CD4-positive, alpha-beta T cell (primary cell): ENCODE measurements around the gene PPM1H. TPM values are rescaled to one million over a fixed set of nuclear protein-coding genes. Genes with fewer than 3 reads are reported as not detected.

Source experiments
- ATAC-seq: fragments of 200-7000 bp; cut with Tn5 transposase; one replicate; pipeline ENCODE4 v1.10.0; 2022; ENCODE audit warnings: mild to moderate bottlenecking; ENCODE audit not compliant: poor library complexity
- CTCF ChIA-PET: fragments of 350-600 bp; sonication (Branson Sonifier 250); formaldehyde crosslinking; loops from one replicate; lab custom pipeline; 2021; ENCODE audit warnings: antibody characterized with exemption, inconsistent platforms; lab: Charles Lee
- POLR2A ChIA-PET: fragments of 350-600 bp; sonication (Branson Sonifier 250); formaldehyde crosslinking; loops from one replicate; lab custom pipeline; 2021; ENCODE audit warnings: antibody characterized with exemption, inconsistent platforms; lab: Charles Lee
- DNase-seq, 14 experiments: peaks; one replicate each; pipeline ENCODE4 v3.0.0-alpha.2; 2013 to 2020; ENCODE audit warnings: mixed read lengths in 2 of 14
- H3K27ac ChIP-seq, 2 donors: one replicate each; pipeline versions ENCODE4 v1.5.1 to v1.7.0; 2013; ENCODE audit warnings: low read length in 2 of 2, low read depth in 1 of 2, mild to moderate bottlenecking in 1 of 2
- H3K27me3 ChIP-seq, 2 experiments: 1 replicate in 1 of 2; 2 replicates in 1 of 2; pipeline versions ENCODE4 v1.6.1 to v1.7.0; 2013; ENCODE audit warnings: low read length in 2 of 2, control low read depth in 1 of 2, mild to moderate bottlenecking in 1 of 2, moderate library complexity in 1 of 2; ENCODE audit not compliant: insufficient read depth in 2 of 2, control insufficient read depth in 1 of 2
- H3K36me3 ChIP-seq: one replicate; pipeline ENCODE4 v1.6.1; 2013; ENCODE audit warnings: low read length, control low read depth; ENCODE audit not compliant: insufficient read depth
- H3K4me1 ChIP-seq: one replicate; pipeline ENCODE4 v1.6.1; 2013; ENCODE audit warnings: low read length, control low read depth; ENCODE audit not compliant: insufficient read depth
- H3K4me3 ChIP-seq: one replicate; pipeline ENCODE4 v1.5.1; 2013; ENCODE audit warnings: mild to moderate bottlenecking, low read length, moderate library complexity
- H3K9me3 ChIP-seq, 2 experiments: 1 replicate in 1 of 2; 2 replicates in 1 of 2; pipeline versions ENCODE4 v1.6.1 to v1.7.0; 2013; ENCODE audit warnings: low read length in 2 of 2, mild to moderate bottlenecking in 2 of 2, control low read depth in 1 of 2, moderate library complexity in 1 of 2; ENCODE audit not compliant: control insufficient read depth in 1 of 2, insufficient read depth in 1 of 2
- H3K27ac Mint-ChIP-seq: one replicate; pipeline ENCODE4 v1.8.0; 2020; ENCODE audit warnings: mixed read lengths
- H3K27me3 Mint-ChIP-seq: one replicate; pipeline ENCODE4 v1.8.0; 2021; ENCODE audit warnings: mixed read lengths
- H3K36me3 Mint-ChIP-seq: one replicate; pipeline ENCODE4 v1.8.0; 2021; ENCODE audit warnings: low read depth, mixed read lengths
- H3K4me1 Mint-ChIP-seq: one replicate; pipeline ENCODE4 v1.8.0; 2021; ENCODE audit warnings: low read depth, mixed read lengths
- H3K4me3 Mint-ChIP-seq: one replicate; pipeline ENCODE4 v1.8.0; 2020; ENCODE audit warnings: mild to moderate bottlenecking, mixed read lengths
- H3K9me3 Mint-ChIP-seq: one replicate; pipeline ENCODE4 v1.8.0; 2020; ENCODE audit warnings: mixed read lengths
- intact Hi-C, 2 experiments: fragments of 100-400 bp; cut with DNase I in 1 of 2; cut with micrococcal nuclease in 1 of 2; formaldehyde crosslinking; loops; one replicate each; pipeline versions ENCODE4 v1.15.1 to v1.9.0; 2023 to 2025; cut with DNase I, micrococcal nuclease
- total RNA-seq, 174 experiments: library from RNA in 2 of 174; stranded (reverse) in 2 of 174; gene quantifications; one replicate each; pipeline ENCODE4 v1.2.3 and lab custom pipeline; 2021 to 2026
- TF ChIP-seq, protein P1 (sequence below): fragments of 200-600 bp; IDR thresholded peaks from one replicate; pipeline ENCODE4 v1.8.0; 2022; ENCODE audit warnings: antibody characterized with exemption, mild to moderate bottlenecking

The PPM1H gene
- total RNA-seq, 2 experiments from 2014 or later: not detected

- peaks cover 8% of the 10 kb centered on the region for H3K4me1 Mint-ChIP-seq
- Histone ChIP-seq H3K27me3 (no peaks in the 10 kb centered on the region), H3K36me3 (no peaks in the 10 kb centered on the region), H3K27ac (no peak overlapping the region), H3K9me3 (no peaks in the 10 kb centered on the region), H3K4me1 (peaks cover 6% of the 10 kb centered on the region), H3K4me3 (no peak overlapping the region)
- intact Hi-C loops: loop anchor here in 1 of 2 experiments (5.0 kb wide), 1 partner anchor 188 kb away; no protein-coding TSS in a partner anchor
- H3K27ac Mint-ChIP-seq: no peak overlapping the region
- TF ChIP-seq, protein P1, sequence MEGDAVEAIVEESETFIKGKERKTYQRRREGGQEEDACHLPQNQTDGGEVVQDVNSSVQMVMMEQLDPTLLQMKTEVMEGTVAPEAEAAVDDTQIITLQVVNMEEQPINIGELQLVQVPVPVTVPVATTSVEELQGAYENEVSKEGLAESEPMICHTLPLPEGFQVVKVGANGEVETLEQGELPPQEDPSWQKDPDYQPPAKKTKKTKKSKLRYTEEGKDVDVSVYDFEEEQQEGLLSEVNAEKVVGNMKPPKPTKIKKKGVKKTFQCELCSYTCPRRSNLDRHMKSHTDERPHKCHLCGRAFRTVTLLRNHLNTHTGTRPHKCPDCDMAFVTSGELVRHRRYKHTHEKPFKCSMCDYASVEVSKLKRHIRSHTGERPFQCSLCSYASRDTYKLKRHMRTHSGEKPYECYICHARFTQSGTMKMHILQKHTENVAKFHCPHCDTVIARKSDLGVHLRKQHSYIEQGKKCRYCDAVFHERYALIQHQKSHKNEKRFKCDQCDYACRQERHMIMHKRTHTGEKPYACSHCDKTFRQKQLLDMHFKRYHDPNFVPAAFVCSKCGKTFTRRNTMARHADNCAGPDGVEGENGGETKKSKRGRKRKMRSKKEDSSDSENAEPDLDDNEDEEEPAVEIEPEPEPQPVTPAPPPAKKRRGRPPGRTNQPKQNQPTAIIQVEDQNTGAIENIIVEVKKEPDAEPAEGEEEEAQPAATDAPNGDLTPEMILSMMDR: no peak
- DNase-seq (no peak), ATAC-seq (no peak)
- POLR2A ChIA-PET: interaction anchor here (1.0 kb wide), 1 partner anchor 208 kb away, joined by 3 read pairs; no protein-coding TSS in a partner anchor
- CTCF ChIA-PET: interaction anchor here (0.7 to 1.2 kb wide), 2 partner anchors 10 to 217 kb away, joined by 3 read pairs; no protein-coding TSS in a partner anchor
- H3K36me3 Mint-ChIP-seq: no peaks in the 10 kb centered on the region
- H3K27me3 Mint-ChIP-seq: no peaks in the 10 kb centered on the region
- H3K4me3 Mint-ChIP-seq: no peak overlapping the region
- H3K9me3 Mint-ChIP-seq: no peaks in the 10 kb centered on the region
Observed at GRCh38 chr12:62789851-62790250, 145.1 kb downstream of the PPM1H start.

- ATAC-seq (no peak), DNase-seq (no peak)
- TF ChIP-seq, protein P1: no peak
- peaks cover 8% of the 10 kb centered on the region for H3K4me1 Mint-ChIP-seq
- no peak overlapping the region for H3K4me3 ChIP-seq
- no peaks in the 10 kb centered on the region for H3K9me3 Mint-ChIP-seq
- no peak overlapping the region for H3K4me3 Mint-ChIP-seq
- no peaks in the 10 kb centered on the region for H3K36me3 ChIP-seq
- H3K9me3 ChIP-seq: no peaks in the 10 kb centered on the region
- no peaks in the 10 kb centered on the region for H3K36me3 Mint-ChIP-seq
- CTCF ChIA-PET: no interaction called here
- POLR2A ChIA-PET: no interaction called here
- H3K27me3 ChIP-seq: no peaks in the 10 kb centered on the region
- intact Hi-C loops: no loop called here
- H3K27ac Mint-ChIP-seq: no peak overlapping the region
- no peak overlapping the region for H3K27ac ChIP-seq
- no peaks in the 10 kb centered on the region for H3K27me3 Mint-ChIP-seq
- H3K4me1 ChIP-seq: peaks cover 6% of the 10 kb centered on the region
Observed at GRCh38 chr12:62787611-62788010, 147.3 kb downstream of the PPM1H start.

DNA sequence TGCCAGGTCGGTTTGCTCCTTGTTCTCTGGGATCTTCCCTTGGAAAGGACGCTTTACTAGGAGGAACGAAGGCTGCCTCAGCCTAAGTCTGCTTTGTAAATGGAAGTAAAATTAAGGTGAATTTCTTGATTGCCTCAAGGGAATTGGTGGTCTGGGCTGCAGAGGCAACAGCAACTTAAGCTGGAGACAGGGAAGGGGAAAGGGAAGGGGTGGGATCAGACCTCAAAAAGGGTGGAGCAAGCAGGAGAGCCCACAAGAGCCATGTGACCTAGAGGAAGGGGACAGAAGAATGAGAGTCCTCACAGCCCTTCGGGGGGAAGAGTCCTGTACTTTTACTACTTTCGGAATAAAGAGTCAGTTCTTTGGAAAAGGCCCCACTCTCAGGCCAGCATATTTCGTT, 147.9 kb downstream of the PPM1H start:
- Histone ChIP-seq H3K27ac (no peak overlapping the region), H3K9me3 (no peaks in the 10 kb centered on the region), H3K36me3 (no peaks in the 10 kb centered on the region), H3K4me3 (no peak overlapping the region), H3K4me1 (peaks cover 6% of the 10 kb centered on the region), H3K27me3 (no peaks in the 10 kb centered on the region)
- CTCF ChIA-PET: no interaction called here
- Mint-ChIP-seq H3K4me1 (peaks cover 8% of the 10 kb centered on the region), H3K36me3 (no peaks in the 10 kb centered on the region), H3K9me3 (no peaks in the 10 kb centered on the region), H3K27me3 (no peaks in the 10 kb centered on the region), H3K4me3 (no peak overlapping the region), H3K27ac (no peak overlapping the region)
- TF ChIP-seq, protein P1: no peak
- DNase-seq (no peak), ATAC-seq (no peak)
- intact Hi-C loops: no loop called here
- POLR2A ChIA-PET: no interaction called here
